NCI-H187 (cell line): ENCODE results near the gene WDR70.
"Not testable (repeated sequence)": the region's sequence is repeated elsewhere in the genome, so short reads cannot be mapped to it uniquely, and the experiment has no call there.

ENCODE experiments used
- DNase-seq, 2 experiments: peaks; one replicate each; lab custom pipeline; 2025; lab: John Stamatoyannopoulos, UW

The WDR70 gene

DNA sequence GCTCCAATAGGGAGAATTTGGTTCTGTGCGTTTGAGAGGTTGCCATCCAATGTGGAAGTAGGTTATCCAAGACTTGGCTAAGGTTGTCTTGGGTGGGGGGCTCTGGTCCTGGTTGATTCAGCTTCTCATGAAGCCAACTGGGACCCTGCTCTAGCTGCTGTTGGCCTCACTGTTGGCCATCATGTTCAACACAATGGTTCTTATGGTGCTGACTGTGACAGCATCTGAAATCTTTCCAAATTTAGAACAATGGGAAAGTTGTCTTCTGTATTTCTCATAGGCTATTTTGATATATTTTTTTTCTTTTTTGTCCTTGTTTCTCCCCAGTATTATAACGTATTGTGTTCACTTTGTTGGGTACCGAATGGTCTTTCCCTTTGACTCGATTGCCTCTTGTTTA, 388.8 kb downstream of the WDR70 start:
- no peak for DNase-seq

DNA sequence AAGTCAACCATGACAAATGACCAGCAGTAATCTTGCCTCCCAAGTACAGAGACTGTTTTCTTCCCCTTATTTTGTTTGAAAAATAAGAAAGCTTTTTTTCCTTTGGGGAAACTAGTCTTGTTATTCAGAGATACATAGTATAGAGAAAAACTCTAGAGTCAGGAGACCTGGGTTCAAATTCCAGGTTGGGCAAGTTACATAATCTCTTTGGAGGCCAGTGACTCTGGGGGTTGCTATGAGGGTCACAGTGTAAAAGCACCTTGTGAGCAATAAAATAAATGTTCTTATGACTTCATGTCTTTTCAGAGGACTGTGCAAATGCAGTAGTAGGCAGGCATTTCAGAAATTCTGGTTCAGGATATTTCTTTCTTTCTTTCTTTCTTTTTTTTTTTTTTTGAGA, 389.3 kb downstream of the WDR70 start:
- DNase-seq: no peak

DNA sequence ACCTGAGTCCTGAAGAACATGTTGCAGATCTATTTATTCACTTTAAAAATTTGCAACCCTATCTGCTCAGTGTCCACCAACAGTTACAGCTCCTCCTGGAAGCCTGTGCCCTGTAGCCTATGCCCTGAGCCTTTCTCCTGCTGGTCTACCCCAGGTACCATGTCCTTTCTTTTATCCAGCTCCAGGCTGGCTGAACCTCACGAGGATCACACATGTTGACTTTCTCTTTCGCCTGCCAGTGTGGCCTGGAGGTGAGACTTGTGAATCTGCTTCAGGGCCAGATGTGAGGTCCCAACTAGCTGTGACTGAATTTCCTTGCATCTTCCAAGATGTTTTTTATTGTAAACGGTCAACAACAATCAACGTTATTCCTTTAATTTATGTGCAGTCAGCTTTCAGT, 390.0 kb downstream of the WDR70 start:
- DNase-seq: no peak

DNA sequence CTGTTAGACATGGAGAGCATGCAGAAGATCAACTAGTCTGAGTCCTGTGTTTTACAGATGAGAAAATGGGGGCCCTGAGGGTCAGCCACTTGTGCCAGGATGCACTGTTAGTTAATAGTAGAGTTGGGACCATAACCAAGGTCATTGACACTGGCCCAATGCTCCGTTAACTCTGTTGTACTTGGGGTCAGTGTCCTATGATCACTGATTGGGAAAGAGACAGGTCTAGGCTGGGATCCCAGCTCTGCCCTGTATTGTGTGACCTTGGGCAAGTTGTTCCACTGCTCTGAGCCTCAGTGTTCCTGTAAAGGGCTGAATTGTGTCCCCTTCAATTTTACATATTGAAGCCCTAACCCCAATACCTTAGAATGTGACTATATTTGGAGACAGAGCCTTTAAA, 390.7 kb downstream of the WDR70 start:
- no peak for DNase-seq

DNA sequence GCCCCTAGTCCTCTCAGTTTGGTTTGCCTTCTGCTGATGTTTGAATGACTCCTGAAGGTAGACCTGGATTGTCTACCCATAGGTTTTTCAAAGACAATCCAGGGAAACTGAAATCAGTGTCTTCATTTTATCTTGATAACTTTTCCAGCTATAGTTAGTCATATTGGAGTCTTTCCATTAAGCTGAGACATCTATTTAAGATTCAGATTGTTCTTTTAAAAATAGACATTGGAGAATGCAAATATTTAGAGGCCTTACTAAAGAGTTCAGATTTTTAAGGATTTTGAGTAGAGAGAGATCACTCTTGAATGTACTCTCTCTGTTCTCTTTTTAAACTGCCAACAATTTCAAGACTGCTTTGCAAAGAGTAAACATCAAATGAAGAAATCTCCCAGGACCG, 391.7 kb downstream of the WDR70 start:
- DNase-seq: no peak

DNA sequence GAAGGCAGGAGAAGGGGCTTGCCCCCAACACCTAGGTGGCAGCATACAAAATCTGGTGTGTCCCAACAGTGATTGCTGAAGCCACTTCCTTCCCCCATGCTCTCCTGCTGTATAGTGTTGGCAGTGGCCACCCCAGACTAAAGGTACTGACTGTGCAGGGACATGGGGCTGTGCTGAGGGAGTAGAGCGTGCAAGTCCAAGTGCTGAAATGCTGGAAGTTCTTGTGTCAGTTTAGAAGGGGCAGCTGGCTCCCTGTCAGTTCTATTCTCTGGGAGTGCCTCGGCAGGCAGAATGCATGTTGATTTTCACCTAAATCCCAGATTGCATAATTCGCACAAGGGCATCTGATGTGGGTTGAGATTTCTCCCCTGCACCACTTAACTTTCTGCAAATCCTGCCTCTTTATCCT, 392.1 kb downstream of the WDR70 start:
- DNase-seq: no peak

DNA sequence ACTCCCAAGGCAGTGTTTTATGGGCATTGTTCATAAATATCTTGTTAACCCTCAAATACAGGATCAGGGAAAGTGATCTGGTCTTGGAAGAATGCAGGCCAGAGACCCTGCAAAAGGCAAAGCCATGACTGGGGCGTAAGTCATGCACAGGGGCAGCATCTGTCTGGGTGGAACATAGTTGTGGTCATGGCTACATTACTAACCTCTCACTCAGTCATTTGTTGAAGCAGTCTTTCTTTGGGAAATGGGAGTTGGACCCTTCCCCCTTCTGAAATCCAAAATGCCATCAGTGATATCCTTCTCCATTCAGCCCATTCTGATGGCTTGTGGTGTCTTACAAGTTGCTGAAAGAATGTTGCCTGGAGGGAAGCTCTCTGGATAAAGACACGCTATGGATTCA, 392.6 kb downstream of the WDR70 start:
- no peak for DNase-seq

DNA sequence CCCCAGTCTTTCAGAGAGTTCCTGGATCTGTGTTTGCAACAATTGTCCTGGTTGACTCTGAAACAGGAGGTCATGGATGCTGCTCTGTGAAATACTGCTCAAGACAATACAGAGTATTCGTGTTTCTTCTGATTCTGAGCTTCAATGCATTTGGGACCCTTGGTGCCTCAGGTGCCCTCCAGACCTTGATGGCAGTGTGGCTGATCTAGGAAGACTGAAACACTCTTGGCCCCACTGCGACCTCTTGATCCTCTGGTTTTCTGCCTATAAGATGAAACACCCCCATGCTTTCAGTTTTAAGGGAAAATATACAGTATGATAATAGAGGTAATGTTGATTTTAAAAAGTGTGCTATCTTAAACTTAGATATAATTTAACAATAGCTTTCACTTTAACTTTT, 393.1 kb downstream of the WDR70 start:
- DNase-seq: no peak

DNA sequence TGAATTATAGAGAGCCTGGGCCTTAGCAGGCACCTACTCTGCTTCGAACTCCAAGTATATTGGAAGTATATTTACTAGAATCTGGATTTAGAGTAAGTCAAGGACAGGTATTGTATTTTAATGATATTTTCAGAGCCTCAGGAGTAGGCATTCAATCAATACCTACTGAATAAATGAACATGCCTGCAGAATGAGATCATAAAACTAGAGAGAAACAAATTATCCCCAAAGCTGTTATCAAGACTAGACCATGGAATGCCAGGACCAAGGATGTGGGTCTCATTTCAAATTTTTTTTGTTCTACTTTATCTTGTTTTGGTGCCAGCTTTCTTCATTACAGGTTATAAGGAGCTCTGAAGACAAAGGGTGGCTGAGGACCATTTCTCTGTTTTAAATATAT, 394.7 kb downstream of the WDR70 start:
- no peak for DNase-seq

DNA sequence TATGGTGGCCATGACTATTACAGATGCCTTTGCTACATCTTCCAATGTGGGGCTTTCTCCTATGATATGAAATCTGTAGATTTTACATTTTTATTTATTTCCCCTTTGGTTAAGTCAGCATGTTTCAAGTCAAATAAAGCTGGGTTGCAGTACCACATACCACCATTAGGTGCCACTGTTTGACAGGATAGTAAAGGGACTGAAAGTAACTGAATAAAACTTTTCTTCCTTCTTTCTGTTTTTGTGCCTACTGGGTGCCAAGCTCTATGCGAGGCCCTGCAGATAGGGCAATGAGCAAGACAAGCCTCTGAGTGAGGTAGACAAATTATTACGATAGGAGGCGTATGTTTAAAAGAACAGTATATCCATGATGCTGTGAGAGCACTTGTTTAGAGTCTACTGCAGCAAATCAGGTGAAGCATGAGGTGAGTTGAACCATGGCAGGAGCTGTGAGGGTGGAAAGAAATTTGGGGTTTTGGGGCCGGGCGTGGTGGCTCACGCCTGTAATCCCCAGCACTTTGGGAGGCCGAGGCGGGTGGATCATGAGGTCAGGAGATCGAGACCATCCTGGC, 395.9 kb downstream of the WDR70 start:
- DNase-seq: no peak

DNA sequence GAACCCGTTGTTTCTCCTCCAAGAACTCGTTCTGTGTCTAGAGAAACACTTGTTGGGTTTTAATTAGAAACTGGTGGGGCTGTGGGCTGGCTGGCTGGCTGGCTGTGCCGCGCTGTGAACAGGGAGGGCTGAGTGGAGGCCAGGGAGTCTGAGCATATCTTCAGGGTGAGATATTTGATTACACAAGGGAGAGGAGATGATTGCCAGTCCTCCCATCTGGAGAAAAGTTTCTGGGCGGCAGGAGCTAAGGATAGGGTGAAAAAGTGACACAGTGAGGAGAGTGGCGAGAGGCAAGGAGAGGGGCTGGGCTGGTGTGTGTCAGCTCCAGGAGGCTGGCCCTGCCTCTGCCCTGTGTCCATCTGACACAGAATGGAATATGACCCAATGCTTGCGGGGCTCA, 397.7 kb downstream of the WDR70 start:
- DNase-seq: no peak

DNA sequence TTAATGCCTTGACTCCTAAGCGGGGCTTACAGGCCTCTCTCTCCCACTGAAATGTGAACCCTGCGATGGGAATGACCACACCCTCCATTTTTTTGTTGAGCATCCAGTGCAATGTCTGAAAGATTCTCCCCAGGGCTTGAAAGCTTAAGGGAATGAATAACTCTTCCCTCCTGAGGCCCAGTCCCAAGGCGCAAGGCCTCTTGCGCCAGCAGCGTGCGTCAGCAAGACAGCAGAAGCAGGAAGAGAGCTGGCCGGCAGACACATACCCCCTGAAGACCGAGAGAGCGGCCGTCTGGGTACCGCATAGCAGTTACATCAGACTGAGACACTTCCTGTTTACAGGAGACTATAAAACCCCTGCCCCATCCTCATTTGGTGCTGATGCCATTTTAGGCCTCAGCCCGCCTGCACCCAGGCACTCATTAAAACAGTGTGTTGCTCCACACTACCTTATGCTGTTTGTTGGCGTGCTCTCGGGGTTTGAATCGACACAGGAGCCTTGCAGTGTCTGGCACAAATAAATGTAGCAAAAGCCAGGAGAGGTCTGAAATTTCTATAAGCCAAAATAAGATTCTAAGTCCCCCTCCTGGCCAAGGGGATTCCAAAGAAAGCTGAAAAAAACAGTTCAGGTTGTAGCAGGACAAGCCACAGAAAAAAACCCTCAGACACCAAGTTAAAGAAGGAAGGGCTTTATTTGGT, 398.5 kb downstream of the WDR70 start:
- DNase-seq: no peak

DNA sequence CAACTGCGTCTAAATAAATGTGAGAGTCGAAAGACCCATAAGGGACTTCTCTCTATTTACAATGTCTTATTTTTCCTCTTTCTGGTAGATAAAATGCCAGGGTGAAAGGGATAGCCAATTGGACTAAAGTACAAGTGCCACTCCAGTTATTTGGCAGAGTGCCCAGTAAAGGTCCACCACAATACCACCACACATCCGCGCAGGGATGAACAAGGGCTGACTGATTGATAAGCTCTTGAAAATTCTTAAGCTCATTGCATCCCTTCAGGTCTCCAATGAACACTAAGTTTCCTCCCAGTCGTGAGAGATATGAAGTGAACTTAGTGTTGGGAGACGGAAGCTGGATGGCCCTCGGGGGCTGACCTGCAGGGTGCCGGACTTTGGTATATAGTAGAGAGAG, 402.3 kb downstream of the WDR70 start:
- DNase-seq: not testable (repeated sequence)

DNA sequence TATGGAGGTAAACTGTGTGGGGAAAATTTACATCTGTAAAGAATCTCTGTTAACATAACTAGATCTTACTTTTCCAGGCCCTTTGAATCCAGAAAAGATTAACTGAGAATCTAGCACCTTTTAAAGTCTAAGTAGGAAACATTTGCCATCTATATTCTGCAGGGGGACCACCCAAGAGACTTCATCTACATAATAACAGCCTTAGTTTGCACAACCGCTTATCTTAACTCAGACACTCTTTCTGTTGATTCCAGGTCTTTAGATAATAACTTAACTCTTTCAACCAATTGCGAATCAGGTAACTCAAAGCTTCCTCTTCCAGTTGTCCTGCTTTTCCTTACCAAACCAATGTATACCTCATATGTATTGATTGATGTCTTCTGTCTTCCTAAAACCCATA, 407.3 kb downstream of the WDR70 start:
- no peak for DNase-seq

DNA sequence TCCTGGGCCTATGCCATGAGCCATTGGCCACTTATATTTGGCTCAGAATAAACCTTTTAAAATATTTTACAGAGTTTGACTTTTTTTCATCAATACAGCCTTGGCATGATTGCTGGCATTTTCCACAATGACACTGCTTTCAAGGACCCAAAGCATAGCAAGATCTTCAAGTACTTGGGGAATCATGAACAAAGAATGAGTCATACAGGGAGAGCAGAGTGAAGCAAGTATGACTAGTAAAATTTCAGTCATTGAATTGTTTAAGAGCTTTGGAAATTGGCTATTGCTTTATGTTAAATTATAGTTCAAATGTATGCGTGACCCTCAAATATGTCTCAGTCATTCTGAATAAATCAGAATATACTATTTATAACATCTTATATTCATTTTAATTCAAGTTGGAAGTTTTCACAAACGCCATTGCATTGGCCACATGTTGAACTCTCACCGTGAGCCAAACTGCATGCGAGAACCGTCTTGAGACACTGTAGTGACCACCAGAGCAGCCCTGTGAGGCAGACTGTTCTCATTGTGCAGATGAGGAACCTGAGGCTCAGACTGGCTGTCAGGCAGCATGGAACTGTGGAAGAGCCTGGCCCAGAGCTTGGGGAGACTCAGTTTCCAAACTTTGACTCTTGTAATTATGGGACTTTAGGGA, 407.9 kb downstream of the WDR70 start:
- DNase-seq: no peak

DNA sequence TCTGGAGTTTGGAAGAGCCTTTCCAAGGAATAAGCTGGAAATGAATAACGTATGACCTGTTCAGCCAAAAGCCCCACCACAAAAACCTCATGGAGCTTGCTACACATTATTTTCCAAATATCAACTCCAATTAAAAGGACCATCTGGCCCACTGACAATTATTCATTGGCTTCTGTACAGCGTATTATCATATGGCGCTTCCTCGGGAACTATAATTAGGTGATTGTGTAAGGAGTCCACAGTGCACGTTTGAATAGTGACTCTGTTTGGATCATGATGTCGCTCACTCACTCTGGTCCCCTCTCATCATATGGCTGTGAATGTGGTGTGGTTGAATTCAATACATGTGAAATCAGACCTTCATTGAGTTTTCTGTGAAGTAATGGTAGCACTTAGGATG, 408.6 kb downstream of the WDR70 start:
- DNase-seq: no peak

DNA sequence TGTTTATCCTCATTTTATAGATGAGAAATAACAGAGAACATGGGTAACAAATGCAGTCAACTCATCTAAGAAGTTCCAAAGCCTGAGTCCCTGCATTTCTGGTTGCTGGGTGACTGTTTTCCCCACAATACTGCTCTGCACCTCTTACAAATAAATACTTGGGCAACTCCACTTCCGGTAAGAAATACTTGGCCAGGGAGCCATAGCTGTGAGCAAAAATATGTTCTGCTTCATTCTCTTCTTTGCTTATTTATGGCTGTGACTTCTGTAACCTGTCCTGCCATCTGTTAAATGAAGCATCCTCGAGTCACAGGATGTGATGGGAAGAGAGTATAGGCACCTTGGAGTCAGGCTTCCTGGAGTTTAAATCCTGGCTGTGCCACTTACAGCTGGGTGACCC, 410.9 kb downstream of the WDR70 start:
- DNase-seq: no peak

DNA sequence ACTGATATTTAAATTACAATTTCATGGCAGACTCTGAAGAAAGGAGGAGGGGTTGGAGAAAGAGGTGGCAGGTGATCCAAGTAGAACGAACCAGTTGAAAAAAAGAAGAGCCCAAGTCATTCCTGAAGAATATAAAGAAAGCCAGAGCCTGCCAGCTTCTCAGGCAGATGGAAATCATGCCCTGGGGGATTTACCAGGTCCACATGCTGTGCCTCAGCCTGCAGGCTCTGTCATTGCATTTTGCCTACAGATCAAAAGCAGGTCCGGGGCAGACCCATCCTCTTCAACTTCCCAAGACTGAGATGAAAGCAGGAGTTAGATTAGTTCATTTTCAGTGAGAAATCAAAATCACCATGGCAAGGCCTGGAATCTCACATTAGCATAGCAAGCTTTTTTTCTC, 412.2 kb downstream of the WDR70 start:
- no peak for DNase-seq

DNA sequence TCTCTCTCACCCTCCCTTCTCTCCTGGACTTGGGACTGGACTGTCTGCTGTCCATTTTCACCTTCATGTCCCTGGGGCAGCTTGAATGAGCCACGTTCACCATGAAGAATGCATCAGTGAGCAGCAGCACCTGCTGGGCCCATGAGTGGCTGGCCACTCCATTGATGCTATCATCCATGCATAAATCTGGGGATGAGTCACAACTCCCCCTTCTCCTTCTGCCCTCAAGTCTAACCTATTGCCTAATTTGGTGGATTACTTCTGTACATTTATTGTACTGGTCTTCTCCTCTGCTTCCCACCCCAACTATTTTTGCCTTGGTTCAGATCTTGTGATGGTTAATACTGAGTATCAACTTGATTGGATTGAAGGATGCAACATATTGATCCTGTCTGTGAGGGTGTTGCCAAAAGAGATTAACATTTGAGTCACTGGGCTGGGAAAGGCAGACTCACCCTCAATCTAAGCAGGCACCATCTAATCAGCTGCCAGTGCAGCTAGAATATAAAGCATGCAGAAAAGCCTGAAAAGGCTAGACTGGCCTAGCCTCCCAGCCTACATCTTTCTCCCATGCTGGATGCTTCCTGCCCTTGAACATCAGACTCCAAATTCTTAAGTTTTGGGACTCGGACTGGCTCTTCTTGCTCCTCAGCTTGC, 414.0 kb downstream of the WDR70 start:
- no peak for DNase-seq

DNA sequence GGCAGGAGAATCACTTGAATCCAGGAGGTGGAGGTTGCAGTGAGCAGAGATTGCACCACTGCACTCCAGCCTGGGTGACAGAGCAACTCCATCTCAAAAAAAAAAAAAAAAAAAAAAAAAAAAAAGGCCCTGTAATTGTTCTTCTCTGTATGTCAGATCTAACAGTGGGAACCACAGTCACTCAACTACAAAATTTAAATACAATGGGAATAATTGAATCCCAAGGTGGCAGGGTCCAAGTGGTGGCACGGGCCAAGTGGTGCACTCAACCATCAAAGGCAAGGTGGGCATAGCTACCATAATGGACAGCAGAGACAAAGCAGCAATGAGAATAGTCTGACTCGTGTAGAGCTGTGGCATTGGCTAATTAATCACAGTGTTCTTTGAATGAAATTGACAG, 416.2 kb downstream of the WDR70 start:
- not testable (repeated sequence) for DNase-seq

DNA sequence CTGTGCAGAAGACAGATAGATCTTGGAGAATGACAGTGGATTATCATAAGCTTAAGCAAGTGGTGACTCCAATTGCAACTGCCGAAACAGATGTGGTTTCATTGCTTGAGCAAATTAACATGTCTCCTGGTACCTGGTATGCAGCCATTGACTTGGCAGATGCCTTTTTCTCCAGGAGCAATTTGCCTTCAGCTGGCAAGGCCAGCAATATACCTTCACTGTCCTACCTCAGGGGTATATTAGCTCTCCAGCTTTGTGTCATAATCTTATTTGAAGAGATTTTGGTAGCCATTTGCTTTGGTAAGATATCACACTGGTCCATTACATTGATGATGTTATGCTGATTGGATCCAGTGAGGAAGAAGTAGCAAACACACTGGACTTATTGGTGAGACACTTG, 417.3 kb downstream of the WDR70 start:
- DNase-seq: not testable (repeated sequence)

DNA sequence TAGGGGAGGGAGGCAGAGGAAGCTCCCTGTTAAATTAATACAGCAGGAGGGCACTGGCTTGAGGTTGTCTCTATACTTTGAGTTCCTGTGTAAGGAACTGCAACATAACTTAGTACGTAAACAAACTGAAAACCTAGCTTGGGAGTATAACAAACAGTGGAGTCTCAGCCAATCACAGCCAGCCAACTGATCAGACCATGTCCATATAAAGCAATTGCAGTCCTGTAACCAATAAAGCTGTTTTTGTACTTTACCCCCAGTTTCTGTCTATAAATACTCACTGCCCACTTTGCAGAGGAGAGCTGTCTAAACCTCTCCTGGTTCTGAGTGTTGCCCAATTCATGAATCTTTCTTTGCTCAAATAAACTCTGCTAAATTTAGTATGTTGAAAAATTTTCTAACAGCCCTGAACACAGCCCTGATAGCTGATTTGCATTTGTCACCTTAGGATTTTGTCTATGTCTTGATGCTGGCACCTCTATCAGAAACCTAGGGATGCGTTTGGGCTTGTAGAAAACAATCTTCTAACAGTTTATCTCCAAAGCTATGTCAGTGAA, 420.8 kb downstream of the WDR70 start:
- DNase-seq: no peak

DNA sequence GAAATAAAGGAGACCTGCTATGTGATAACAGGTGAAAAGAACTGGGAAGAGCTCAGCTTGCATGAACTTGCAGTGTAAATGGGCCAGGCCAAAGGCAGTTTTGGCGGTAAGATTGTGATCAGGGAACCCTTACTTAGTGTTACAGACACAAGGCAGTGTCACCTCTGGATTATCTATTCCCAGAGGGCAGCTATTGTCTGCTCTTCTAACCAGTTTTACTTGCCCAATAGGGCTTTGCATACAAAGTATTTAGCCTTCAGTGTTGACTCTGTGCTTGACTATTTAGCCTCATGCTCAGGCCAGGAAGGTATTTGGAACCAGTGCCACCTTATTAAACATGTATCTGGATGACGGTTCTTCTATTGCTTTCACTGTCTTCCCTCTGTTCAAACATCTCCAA, 422.4 kb downstream of the WDR70 start:
- DNase-seq: no peak
